ENCODE results near the gene FAH. TPM values are rescaled to one million over a fixed set of nuclear protein-coding genes. Genes with fewer than 3 reads are reported as not detected.

Gene FAH
- total and polyA plus RNA-seq, 4 donors: 23.7 to 55.5 (median 49.2) TPM

DNA sequence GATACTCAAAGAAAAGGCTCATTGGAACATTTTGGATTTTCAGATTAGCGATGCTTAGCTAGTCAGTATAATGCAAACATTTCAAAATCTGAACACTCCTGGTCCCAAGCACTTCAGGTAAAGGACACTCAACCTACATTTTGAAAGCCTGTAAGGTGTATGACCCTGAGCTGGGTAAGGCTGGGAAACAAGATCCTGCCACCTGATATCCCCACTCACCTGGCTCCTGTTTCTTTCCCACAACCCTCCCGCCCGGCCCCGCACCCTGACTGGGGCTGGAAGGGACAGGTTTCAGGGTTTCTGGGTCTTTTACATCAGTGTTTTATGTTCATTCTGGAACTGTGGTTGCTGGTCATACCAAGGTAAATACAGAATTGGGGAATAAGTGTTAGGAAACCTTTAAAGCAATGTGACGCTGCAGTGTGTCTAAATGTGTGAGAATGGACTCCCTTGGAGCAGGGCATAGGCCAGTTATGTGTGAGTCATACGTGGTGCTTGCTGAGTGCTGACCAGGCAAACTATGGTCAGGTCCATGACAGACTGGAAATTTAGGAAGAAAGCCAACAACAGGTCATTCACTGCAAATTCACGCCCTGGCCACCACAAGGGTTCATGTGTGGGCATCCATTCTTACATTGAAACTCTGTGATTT, 76.3 kb downstream of the FAH start:
- peak overlapping the region in 1 of 2 donors; percentile 22 for H3K27ac ChIP-seq (ENCODE audit: low read depth in 1 of 2, low read length in 1 of 2)
- TF ChIP-seq, protein P1, sequence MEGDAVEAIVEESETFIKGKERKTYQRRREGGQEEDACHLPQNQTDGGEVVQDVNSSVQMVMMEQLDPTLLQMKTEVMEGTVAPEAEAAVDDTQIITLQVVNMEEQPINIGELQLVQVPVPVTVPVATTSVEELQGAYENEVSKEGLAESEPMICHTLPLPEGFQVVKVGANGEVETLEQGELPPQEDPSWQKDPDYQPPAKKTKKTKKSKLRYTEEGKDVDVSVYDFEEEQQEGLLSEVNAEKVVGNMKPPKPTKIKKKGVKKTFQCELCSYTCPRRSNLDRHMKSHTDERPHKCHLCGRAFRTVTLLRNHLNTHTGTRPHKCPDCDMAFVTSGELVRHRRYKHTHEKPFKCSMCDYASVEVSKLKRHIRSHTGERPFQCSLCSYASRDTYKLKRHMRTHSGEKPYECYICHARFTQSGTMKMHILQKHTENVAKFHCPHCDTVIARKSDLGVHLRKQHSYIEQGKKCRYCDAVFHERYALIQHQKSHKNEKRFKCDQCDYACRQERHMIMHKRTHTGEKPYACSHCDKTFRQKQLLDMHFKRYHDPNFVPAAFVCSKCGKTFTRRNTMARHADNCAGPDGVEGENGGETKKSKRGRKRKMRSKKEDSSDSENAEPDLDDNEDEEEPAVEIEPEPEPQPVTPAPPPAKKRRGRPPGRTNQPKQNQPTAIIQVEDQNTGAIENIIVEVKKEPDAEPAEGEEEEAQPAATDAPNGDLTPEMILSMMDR (IDR thresholded peaks at IDR 0.05; ENCODE audit: control extremely low read depth, extremely low read depth): no peak
- no peak overlapping the region for H3K4me3 ChIP-seq
- DNase-seq: peak in 1 of 3 donors; percentile 42
- H3K27me3 ChIP-seq (ENCODE audit: control insufficient read depth in 3 of 3, insufficient read depth in 3 of 3, low read length in 2 of 3): peaks cover 0 to 37% (median 0%) of the 10 kb centered on the region in 3 donors
- no peaks in the 10 kb centered on the region for H3K9me3 ChIP-seq (ENCODE audit: control insufficient read depth in 4 of 4, insufficient read depth in 3 of 4, low read length in 3 of 4)
- ATAC-seq (ENCODE audit: insufficient read depth, low FRiP score): peak; percentile 58
- peaks cover 0 to 6% (median 0%) of the 10 kb centered on the region in 4 donors for H3K36me3 ChIP-seq (ENCODE audit: control insufficient read depth in 4 of 4, insufficient read depth in 4 of 4, low read length in 4 of 4)
- H3K4me1 ChIP-seq (ENCODE audit: control insufficient read depth in 5 of 5, insufficient read depth in 5 of 5, low read length in 5 of 5): peaks cover 0 to 4% (median 0%) of the 10 kb centered on the region in 5 donors
- WGBS, 2 donors: 65 to 80% methylated on average over 7 of the region's 7 CpGs
- H3K9ac ChIP-seq (ENCODE audit: insufficient read depth in 1 of 2, low read length in 2 of 2): no peak overlapping the region

- TF ChIP-seq, protein P1 (IDR thresholded peaks at IDR 0.05; ENCODE audit: control extremely low read depth, extremely low read depth): no peak
- DNase-seq (no peak), ATAC-seq (ENCODE audit: insufficient read depth, low FRiP score) (no peak)
- H3K9ac ChIP-seq (ENCODE audit: insufficient read depth in 1 of 2, low read length in 2 of 2): no peak overlapping the region
- peaks cover 0 to 4% (median 0%) of the 10 kb centered on the region in 5 donors for H3K4me1 ChIP-seq (ENCODE audit: control insufficient read depth in 5 of 5, insufficient read depth in 5 of 5, low read length in 5 of 5)
- no peak overlapping the region for H3K4me3 ChIP-seq
- H3K27me3 ChIP-seq (ENCODE audit: control insufficient read depth in 3 of 3, insufficient read depth in 3 of 3, low read length in 2 of 3): peaks cover 0 to 37% (median 0%) of the 10 kb centered on the region in 3 donors
- no peak overlapping the region for H3K27ac ChIP-seq (ENCODE audit: low read depth in 1 of 2, low read length in 1 of 2)
- H3K36me3 ChIP-seq (ENCODE audit: control insufficient read depth in 4 of 4, insufficient read depth in 4 of 4, low read length in 4 of 4): peaks cover 0 to 6% (median 2%) of the 10 kb centered on the region in 4 donors
- 68 to 79% methylated on average over 2 of the region's 2 CpGs for WGBS, 2 donors
- H3K9me3 ChIP-seq (ENCODE audit: control insufficient read depth in 4 of 4, insufficient read depth in 3 of 4, low read length in 3 of 4): no peaks in the 10 kb centered on the region
Measured at GRCh38 chr15:80231371-80231770, 78.6 kb downstream of the FAH start.

DNA sequence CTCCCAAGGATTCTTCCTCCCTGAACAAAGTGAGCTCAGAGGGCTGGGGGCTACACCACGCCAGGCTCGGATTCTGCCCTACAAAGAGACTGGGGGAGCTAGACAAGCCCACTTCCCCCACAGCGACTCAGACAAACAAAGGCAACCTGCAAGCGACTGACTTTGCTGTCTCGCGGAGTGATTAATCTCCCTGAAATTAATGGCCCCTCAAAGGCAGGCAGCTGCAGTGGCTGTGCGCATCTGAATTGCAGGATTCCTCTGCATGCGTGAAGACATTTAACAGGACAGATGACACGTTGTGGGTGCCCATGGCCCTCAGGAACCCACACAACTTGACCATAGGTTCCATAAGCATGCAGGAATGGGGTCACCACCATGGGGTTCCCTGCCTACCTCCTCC, 80.8 kb downstream of the FAH start:
- Histone ChIP-seq H3K4me3 (no peak overlapping the region), H3K4me1 (ENCODE audit: control insufficient read depth in 5 of 5, insufficient read depth in 5 of 5, low read length in 5 of 5) (peaks cover 0 to 4% (median 0%) of the 10 kb centered on the region in 5 donors), H3K9me3 (ENCODE audit: control insufficient read depth in 4 of 4, insufficient read depth in 3 of 4, low read length in 3 of 4) (no peaks in the 10 kb centered on the region), H3K27ac (ENCODE audit: low read depth in 1 of 2, low read length in 1 of 2) (no peak overlapping the region), H3K27me3 (ENCODE audit: control insufficient read depth in 3 of 3, insufficient read depth in 3 of 3, low read length in 2 of 3) (peaks cover 0 to 24% (median 0%) of the 10 kb centered on the region in 3 donors), H3K9ac (ENCODE audit: insufficient read depth in 1 of 2, low read length in 2 of 2) (no peak overlapping the region), H3K36me3 (ENCODE audit: control insufficient read depth in 4 of 4, insufficient read depth in 4 of 4, low read length in 4 of 4) (peaks cover 0 to 6% (median 2%) of the 10 kb centered on the region in 4 donors)
- TF ChIP-seq, protein P1 (IDR thresholded peaks at IDR 0.05; ENCODE audit: control extremely low read depth, extremely low read depth): no peak
- WGBS, 2 donors: 56 to 69% methylated on average over 9 of the region's 9 CpGs
- DNase-seq (no peak), ATAC-seq (ENCODE audit: insufficient read depth, low FRiP score) (no peak)
